NCI-H524 treated with DMSO at 0.1 percent for 48 hours (cell line): ENCODE measurements around the gene THADA.
"Not testable (repeated sequence)": the region's sequence is repeated elsewhere in the genome, so short reads cannot be mapped to it uniquely, and the experiment has no call there.

ENCODE experiments used
- DNase-seq: peaks from one replicate; lab custom pipeline; 2025; lab: John Stamatoyannopoulos, UW

THADA gene

GRCh38 chr2:43207553-43208300, 388.1 kb downstream of the THADA start:
- DNase-seq = no peak

- no peak for DNase-seq
These were observed 389.2 kb downstream of the THADA start for GRCh38 chr2:43206602-43207001.

DNA sequence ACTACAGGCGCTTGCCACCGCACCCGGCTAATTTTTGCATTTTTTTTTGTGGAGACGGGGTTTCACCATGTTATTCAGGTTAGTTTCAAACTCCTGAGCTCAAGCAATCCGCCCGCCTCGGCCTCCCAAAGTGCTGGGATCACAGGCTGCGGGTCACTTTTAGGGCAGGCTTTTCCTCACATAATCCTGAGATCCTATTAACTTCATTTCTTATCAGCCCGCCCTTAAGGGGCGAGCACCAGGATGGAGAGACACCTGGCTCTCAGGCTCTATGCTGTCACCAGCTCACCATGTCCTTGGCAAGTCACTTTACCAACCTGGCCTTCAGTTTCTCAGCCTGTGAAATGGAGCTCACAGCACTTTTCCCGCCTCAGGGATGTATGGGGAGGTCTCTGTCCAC, 392.5 kb downstream of the THADA start:
- no peak for DNase-seq

DNA sequence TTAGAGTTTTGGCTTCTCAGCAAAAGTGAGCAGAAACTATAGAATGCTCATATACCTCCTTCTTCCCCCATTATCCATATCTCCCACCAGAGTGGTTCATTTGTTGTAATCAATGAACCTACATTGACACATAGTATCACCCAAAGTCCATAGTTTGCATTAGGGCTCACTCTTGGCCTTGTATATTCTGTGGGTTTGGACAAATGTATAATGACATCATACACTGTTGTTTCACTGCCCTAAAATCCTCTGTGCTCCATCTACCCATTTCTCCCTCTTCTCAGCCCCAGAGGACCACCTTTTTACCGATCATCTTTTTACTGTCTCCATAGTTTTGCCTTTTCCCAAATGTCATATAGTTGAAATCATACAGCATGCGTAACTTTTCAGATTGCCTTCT, 393.5 kb downstream of the THADA start:
- no peak for DNase-seq

DNA sequence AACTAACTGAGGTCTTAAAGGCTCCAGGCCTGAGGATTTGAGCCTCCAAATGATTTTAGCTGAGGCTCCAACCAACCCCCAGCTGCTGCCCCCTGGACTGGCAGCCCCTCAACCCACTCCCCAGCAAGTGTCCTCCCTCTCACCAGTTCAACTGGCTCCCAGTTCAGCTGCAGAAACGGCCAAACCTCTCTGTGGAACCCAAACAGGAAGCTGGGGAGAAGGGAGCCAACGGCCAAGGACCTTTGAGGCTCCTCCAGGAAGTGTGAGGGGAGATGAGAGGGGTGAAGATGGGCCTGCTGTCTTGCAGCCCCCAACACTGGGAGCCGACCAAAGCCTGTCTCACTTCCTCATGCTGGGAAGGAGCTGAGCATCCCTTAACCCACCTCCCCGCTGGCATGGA, 394.3 kb downstream of the THADA start:
- no peak for DNase-seq

GRCh38 chr2:43201016-43201415, 394.8 kb downstream of the THADA start:
- no peak for DNase-seq

DNA sequence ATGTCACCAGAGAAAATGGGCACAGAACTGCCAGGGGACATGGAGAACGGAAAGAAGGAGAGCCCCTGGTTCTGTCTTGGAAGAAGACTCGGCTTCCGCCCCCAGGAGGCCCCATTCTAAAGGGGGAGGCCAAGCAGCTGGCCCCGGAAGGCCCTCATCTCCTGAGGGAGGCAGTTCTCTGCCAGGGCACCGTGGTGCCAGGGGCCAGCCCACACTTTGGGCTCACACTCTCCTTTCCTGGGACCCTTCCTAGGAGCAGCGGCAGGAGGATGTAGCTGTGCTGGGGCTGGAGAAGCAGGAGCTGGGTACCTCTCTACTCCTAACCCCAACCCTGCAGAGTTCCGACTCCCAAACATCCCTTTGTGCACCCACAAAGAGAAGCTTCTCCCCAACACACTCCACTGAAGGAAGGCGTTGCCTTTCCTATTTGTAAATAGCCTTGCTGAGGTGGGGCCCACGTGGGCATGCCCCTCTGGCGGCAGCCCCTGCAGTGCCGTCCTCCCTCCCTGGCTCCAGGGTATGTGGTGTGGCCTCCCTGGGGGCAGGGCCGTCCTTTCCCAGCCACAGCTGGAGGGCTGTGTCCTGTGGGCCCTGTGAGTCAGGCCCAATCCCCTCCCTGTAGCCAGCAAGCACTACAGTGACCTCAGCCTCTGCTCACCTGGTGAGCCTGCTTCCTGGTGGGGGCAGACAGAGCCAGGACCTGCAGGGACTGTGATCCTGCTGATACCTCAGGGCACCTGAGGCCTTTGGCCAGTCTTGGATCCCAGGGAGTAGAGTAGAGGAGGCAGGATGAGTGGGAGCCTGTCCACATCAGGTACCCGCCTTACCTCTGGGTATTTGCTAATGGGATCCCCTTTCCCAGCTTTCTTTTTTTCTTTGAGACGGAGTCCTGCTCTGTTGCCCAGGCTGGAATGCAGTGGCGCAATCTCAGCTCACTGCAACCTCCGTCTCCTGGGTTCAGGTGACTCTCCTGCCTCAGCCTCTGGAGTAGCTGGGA, 396.0 kb downstream of the THADA start:
- no peak for DNase-seq

DNA sequence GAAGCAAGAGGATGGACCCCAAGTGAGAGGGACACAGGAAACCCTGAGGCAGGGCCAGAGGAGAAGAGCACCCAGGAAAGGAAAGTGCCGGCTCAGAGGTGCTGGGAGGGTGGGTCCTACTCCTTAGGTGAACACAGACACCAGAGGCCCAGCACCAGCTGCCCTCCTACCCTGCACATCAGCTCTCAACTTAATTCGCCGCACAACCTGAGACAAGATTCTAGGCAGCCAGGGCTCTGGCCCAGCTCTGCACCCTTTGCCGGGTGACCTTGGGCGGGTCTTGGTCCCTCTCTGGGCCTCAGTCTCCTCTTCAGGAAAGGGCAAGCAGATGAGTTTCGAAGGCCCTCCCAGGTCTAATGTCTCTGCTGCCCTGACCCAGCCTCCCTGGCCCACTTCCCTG, 397.6 kb downstream of the THADA start:
- no peak for DNase-seq

- DNase-seq = no peak
These were observed 398.3 kb downstream of the THADA start for GRCh38 chr2:43197588-43197896.

- DNase-seq = no peak
These were observed 398.9 kb downstream of the THADA start for GRCh38 chr2:43196768-43197587.

- no peak for DNase-seq
These were observed 401.5 kb downstream of the THADA start for GRCh38 chr2:43194121-43194869.

DNA sequence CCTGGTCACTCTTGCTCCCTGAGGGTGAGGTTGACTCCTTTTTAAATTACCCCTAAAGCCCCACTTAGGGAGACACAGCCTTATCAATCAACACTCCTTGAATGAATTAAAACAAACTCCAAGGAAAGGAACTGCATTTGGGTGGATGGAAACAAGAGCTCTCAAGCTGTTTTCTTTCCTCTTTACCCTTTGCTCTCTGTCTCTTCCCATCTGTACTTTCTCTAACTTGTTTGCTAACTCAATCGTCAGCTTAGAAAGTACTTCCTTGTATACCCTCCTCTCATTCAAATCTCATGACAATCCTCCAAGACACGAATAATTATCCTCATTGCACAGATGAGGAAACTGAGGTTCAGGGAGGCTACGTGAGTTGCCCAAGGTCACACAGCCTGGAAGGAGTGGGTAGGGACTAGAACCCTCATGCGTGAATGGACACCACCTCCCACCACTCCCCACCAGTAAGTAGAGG, 402.2 kb downstream of the THADA start:
- no peak for DNase-seq

GRCh38 chr2:43192744-43193651, 402.8 kb downstream of the THADA start:
- DNase-seq = no peak

- DNase-seq = no peak
These were observed 403.8 kb downstream of the THADA start for GRCh38 chr2:43191947-43192516.

GRCh38 chr2:43190311-43191052, 405.4 kb downstream of the THADA start:
- no peak for DNase-seq

GRCh38 chr2:43189861-43190260, 406.0 kb downstream of the THADA start:
- not testable (repeated sequence) for DNase-seq

DNA sequence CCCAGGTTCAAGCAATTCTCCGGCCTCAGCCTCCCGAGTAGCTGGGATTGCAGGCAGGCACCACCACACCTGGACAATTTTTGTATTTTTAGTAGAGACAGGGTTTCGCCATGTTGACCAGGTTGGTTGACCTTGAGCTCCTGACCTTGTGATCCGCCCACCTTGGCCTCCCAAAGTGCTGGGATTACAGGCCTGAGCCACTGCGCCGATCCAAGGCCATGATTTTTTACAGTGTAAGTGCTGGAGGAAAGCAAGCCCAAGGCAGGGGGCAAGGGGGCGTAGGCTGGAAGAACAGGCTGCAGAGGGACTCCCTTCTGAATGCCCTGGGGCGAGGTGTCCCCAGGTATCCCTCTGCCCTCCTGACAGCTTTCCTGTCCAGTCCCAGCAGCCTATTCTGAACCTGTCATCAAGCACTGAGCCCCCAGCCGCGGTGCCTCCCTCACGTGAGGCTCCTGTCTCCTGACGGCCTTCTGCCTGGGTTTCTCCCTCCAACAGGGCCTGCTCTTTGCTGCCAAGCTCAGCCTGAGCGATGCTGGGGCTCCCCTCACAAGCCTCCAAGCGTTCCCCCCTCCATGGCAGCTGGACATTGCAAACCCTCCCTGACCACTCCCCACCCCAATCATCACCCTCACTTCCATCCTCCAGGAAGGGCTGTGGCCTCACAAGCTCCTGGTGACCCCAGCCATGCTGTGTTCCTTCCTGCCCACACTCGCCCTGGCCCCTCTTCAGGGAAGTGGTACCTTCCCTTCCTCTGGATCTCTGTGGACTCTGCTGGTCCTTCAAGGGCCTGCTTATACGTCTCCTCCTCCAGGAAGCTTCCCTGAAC, 407.1 kb downstream of the THADA start:
- DNase-seq = no peak

GRCh38 chr2:43186679-43187374, 409.0 kb downstream of the THADA start:
- no peak for DNase-seq
